NCI-H2029 (cell line): Measurements from ENCODE around the gene STK25.
A peak's percentile ranks its signal among the peaks of the same experiment; 100 is the strongest.
"Not testable (repeated sequence)": the region's sequence is repeated elsewhere in the genome, so short reads cannot be mapped to it uniquely, and the experiment has no call there.

Experiments used
- DNase-seq: peaks from one replicate; lab custom pipeline; 2025; lab: John Stamatoyannopoulos, UW

STK25 gene

DNA sequence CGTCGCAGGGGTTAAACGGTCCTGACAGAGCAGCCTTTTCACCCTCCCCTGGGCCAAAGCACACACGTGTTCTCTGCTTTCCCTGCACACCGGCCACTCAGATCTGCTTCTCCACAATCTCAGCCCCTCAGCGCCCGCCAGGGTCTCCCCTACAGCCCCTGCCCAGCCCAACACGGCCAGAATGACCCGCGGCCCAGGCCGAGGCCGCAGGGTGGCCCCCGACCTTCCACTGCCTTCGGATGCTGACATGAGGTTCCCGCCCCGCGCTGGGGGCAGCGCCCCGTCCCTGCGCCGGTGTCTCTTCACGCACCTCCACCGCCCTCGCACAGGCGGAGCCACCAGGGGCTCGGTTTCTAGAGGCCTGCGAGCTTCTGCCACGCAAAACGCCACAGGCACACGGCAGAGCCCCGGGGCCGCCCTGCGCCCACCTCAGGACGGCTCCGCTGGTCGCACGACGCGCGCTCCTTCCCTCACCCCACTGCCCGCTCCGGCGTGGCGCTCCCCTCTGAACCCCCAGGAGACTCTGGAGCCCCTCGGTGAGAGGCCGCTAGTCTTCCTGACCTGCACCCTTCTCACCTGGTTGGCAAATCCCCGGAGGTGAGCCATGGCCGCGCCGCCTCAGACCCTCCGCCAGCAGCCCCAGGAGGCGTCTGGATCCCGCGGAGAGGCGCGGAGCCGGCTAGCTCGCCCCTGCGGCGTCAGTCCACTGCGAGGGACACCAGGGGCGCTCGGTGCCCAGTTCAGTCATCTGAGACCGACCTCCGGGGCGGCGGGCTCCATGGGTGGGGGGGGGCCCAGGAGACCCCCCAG is 749 bp downstream of the STK25 start:
- DNase-seq: peak; percentile 15

DNA sequence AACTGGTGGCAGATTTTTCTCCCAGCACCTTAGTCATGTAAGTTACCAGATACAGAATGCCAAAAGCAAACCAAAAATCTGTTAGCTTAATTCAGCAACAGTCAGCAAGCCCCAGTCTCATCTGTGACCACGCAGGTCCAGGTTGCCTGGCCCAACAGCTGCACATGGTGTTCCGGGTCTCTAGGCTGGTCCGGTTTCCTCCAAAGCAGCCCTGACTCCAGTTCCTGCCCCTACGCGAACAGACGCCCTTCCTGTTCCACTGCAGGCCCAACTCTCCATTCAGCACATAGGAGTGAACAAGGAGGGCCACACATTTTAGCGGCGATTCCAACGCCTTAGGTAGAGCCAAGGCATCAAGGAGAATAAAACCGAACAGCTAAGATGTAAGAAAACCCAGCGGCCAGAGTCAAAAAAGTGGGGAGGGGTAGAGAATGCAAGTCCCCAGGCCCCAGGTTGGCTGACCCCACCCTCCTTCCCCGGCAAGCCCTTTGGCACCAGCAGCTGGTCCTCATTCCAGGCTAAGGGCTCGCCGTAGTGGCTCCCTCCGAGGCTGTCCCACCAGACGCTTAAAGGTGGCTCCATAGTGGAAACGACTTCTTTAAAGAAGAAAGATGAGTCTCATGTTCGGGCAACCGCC is 1.5 kb downstream of the STK25 start:
- DNase-seq: no peak

DNA sequence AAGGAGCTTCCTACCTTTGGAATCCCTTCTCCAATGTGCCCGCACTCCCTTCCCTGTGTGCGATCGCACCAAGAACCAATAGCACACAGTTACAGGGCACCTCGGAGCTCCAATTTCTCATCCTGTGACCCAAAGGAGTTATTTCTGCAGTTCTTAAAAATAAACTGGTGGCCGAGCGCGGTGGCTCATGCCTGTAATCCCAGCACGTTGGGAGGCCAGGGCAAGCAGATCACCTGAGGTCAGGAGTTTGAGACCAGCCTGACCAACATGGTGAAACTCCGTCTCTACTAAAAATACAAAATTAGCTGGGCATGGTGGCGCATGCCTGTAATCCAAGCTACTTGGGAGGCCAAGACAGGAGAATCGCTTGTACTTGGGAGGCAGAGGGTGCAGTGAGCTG is 2.1 kb downstream of the STK25 start:
- DNase-seq: not testable (repeated sequence)

DNA sequence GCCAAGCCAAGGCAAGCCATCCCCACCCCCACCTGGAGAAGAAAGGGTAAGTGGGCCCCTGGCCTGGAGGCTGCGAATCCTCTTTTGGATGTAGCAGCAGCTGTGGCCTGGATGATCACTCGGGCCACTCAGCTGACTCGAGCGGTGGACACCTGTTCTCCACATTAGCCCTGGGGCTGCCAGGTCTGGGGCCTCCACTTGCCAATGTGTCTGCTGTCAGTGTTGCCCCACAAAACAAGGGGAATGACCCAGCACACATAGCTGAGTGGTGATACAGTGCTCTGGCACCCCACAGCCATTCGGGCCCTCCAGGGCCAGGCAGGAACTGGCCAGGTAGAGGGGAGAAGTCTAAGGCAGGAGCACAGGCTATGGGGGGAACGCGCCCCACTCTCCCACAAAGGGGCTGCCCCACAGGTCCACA is 2.6 kb downstream of the STK25 start:
- DNase-seq: no peak

DNA sequence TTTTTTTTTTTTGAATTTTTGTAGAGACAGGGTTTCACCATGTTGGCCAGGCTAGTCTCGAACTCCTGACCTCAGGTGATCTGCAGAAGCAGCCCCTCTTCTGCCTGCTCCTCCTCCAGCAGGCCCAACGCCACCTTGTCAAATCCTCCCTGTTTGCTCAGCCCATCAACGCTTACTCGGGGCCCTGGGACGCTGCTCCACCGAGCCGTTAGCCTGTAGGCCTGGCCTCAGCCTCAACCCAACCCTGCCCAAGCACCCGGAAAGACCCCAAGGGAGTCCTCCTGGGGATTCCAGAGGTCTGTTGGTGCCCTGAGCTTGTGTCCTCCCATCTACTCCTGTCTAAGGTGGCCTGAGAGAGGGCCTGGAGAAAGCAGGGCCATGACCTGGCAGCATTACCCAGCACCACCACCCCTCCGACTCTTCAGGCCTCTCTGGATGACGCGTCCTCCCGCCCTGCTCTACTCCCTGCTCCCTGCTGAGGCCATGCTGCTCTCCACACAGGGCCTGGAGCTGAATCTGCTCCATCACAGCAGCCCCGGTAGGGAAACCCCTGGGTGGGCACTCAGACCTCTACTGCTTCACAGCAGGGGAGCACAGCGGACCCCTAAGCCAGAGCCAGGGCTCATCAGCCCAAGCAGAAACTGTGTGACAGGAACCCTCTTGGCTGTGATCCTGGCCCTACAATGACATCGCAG is 3.2 kb downstream of the STK25 start:
- no peak for DNase-seq

DNA sequence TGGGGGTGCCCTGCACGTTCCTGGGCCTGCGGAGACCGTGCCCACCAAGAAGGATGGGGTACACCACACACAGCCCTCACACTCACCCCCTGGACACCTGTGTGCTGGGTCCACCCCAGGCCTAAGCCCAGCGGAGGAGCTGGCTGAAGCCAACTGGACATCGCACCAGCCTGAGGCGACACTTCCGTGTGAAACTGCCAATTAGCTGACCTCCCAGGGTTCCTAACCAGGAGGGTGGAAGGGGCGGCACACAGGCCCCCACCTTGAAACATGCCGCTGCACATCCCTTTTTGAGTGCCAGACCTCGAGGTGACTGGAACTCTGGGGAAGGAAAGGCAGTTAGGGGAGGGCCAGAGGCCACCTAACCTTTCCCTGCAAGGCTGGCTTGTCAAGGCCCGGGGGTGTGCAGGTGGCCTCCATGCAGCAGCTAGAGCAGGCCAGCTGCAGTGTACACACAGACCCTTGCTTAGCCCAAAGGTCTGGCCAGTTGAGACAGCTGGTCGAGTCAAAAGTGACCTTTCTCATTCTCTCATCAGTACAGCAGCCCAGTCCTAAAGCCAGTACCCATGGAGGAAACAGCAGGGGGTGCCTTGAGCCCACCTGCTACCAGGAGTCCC is 4.5 kb downstream of the STK25 start:
- DNase-seq: no peak

DNA sequence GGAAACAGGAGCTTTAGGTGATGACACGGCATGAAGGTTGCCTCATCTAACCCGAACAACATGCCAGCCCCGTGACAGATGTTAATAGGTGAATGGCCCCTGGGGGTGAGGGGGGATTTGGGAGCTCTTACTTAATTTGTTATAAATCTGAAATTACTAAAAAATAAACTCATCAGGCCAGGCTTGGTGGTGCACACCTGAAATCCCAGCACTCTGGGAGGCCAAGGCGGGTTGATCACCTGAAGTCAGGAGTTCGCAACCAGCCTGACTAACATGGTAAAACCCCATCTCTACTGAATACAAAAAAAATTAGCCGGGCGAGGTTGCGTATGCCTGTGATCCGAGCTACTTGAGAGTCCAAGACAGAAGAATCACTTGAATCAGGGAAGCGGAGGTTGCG is 6.1 kb downstream of the STK25 start:
- no peak for DNase-seq

DNA sequence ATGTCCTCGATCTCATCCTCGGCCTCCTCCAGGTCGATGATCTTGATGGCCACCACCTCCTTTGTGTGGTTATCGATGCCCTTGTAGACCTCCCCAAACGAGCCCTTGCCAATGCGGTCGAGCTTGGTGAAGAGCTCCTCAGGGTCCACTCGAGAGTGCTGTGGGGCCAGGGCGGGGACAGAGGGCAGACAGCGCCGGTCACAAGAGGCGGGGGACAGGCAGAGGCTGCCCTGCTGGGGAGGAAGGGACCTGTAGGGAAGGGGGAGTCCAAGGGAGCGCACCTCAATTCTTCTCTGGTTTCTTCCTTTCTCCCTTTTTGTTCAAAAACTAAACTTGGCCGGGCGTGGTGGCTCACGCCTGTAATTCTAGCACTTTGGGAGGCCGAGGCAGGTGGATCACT is 6.8 kb downstream of the STK25 start:
- DNase-seq: no peak

DNA sequence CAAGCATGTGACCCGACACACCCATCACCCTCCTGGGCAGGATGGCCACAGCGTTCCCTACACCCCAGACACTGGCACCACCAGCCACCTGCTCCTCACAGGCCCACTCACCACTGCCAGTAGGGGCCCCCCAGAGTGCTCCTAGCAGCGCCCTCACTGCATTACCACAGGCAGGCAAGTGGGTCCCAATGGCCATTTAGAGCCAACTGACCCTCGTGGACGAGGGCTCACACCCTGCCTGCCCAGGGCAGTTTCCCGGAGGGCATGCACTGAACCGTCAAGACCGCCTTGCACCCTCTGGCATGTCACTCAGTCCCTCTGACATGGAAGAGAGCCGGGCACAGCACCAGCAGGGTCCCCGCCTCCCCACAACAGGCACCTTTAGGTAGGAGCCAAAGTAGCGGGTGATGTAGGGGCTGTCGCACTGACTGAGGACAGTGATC is 7.3 kb downstream of the STK25 start:
- DNase-seq: no peak

DNA sequence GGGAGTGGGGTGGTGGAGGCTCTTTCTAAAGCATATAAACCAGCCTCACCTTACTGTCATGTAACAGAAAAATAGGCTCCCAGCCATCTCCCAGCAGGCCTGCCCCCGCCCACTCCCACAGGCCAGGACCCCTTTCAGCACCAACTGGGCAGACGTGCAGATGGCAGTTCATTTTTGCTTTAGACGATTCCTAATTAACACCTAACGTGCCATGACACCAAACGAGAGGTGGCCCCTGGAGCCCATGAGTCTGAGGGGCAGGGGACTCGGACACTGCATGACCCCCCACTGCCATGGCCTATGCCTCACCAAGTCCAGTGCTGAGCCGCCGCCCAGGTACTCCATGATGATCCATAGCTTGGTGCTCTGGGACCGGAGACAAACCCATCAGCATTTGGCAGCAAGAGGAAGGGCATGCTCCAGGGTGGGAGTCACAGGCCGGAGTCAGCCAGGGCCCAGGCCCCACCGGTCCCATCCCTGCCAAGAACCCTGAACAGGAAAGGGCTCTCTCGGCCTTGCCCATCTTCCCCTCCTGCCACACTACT is 7.9 kb downstream of the STK25 start:
- DNase-seq: no peak

DNA sequence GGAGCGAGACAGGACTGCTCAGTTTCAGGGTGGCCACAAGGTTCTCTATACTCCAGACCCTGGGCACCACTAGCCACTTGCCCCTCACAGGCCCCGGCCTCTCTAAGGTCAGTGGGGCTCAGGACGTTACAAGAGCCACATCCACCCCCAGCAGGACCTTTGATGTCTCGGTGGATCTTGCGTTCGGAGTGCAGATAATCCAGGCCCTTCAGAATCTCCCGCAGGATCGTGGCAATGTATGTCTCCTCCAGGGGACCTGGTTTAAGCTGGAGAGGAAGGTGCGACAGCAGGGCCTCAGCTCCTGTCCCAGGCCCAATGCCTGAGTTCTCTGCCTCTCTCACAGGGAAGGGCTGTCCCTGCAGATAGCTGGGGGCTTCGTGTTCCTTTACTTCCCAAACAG is 8.4 kb downstream of the STK25 start:
- no peak for DNase-seq

DNA sequence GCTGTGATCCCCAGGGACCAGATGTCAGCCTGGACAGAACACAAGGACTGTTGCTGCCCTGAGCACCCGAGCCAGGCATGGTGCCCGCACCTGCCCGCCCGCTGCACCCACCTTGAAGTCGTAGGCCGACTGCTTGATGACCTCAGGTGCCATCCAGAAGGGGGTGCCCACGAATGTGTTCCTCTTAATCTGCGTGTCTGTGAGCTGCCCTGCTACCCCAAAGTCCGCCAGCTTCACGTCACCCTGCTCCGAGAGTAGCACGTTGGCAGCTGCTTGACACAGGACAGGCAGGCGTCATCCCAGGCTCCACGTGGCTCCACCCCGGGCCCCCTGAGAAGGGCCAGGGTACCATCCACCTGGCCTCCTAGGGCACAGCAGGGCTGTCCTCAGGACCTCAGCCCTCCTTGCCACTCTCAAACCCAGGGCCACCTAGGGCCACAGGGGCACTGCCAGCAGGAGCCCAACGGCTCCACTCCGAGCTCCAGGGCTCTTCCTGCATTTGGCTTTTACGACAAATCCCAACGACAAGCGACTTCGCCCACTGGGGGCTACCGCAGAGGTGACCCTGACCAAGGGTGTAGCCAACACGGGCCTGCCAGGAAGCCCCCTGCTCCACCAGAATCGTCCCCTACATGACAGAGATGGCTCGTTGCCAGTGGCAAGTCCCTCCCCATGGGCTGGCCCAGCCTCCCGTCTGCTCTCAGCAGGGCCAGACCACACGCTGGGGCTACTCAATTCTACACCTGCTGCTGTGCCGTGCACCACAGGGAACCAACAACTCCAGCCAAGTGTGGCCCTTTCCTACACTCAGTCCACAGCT is 9.0 kb downstream of the STK25 start:
- DNase-seq: peak; percentile 43

DNA sequence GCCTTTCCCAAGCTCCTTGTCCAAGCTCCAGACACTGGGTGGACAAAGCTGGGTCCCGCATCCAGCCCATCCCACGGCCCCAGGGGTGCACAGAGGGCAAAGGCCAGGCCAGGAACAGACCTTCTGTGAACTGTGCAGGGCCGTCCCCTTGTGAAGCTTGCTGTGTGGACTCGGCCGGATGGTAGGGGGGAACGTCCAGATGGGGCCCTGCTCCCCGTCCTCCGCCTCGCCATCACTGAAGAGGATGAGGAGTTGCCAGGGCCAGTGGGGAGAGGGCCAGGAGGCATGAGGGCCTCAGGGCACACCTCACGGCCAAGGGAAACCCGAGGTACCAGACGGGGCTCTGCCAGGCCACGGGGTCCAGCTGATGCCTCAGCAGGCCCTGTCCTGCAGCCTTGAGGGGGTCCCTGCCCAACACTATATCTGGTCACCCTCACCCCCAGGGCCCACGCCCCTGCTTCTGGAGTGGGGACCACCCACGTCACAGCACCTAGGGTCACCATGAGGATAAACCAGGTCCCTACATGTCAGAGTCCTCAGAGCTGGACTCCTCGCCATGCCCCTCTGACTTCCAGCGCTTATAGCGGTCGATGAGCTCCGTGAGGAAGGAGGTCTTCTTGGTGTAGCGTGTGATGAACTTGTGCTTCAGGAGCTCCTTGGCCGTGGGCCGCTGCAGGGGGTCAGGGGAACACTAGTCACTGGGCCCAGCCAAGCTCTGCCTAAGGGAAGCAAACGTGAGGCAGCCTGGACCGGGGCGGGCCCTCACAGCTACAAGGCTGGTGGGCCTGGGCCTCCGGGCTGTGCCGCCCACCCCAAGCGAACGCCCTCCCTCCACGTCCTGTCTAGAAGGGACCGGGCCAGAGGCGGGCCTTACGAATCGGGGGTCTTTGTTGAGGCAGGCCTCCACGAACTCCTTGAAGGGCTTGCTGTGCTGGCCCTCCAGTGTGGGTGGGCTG is 10.0 kb downstream of the STK25 start:
- no peak for DNase-seq

DNA sequence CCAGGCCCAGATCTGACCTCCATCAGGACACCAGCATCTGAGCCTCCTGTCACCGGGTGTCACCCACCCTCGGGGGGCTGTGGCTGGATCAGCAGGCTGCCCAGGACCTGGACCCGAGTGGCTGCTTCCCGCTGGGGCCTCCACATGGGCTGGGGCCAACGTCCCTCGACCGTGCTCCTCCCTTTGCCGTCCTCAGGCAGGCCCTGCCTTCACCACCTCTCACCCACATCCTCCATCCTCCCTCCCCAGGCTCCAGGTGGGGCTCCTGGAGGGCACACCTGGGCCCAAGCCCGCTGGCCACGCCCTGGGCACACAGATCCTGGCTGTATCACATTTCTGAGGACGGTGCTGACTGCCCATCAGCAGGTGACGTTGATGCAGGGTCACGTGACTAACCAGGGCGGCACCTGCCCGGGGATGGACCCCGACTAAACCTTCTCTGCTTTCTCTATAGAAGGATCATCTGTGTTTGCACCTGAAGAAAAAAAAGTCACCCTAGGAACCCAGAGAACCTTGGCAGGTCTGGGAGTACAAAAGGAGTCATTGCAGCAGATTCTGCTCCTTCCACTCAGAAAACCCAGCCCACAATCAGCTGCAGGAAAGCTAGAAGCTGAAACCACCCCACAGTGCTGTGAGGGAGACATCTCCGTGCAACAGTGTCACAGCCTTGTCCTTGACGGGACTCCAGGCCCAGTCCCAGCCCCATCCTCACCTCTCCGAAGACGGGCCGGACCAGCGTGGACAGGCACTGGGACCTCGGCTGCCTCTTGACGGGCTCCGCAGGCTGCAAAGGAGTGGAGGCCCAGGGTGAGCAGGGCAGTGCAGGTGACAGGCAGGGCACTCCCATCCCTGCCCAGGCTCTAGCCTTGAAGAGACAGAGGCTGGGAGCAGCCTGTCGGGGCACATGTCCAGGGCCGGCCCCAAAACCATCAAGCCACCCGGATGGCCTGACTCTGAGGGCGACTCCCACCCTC is 11.2 kb downstream of the STK25 start:
- DNase-seq: peak; percentile 88

DNA sequence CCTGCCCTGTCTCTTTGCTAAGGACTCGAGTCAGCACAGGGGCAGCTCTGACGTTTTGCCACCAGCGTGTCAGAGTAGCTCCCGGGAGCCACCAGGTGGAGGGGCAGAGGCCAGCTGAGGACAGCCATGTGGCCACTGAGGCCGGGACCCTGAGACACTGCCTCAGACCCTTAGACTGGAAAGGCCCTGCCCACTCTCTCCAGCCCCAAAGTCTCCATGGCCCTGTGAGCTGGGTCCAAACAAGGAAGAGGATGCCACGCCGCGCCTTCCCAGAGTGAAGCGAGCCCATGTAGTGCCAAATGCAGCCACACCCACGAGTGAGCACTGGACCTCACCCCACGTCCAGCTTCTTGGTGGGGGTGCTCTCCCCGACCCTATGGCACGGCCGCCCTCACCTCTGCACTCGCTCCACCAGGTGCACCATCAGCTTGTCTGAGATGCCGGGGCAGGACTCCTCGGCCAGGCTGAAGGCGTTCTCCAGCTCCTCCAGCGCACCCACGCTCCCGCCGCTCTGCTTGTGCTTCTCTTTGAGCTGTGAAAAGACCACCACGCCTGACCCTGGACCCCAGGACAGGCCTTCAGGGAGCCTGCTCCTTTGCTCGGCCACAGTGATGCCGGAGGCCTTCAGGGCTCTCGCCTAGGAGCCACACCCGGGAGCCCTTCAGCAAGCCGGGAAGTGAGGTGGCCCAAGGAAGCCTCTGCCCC is 12.2 kb downstream of the STK25 start:
- DNase-seq: no peak

DNA sequence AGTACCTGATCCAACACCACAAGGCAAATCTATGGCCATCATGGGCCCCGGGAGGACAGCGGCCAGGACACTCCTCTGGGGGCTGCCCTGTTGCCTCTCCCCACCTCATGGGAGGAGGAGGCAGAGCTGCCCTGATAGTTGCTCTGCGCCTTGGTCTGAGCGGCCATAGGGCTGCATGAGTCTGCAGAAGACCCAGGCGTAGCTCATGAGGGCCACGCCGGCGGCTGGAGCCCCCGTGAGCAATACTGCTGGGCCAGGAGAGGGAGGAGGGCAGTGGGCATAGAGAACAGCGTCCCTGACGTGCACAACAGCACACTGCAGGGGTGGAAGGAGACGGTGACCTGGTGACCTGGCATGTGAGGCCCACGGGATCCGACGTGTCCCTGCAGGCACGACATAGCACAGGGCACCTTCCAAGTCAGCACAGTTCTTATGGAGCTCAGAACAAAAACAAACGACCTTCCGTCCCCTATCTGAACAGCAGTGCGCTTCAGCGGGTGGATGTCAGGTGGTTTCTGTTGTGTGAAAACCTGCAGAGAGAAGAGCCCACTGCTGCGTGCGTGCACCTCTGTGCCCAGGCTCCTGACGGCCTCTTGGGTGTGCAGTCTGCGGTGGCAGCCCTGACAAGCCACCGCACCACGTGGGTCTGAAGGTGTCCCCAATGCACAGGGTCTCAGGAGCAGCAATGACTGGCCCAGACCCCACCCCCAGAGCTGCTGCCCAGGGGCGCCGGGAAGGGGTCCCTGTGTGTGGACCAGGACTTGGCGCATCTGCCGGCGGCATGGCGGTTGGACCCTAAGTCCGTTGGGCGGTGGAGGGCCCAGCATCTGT is 13.0 kb downstream of the STK25 start:
- no peak for DNase-seq

DNA sequence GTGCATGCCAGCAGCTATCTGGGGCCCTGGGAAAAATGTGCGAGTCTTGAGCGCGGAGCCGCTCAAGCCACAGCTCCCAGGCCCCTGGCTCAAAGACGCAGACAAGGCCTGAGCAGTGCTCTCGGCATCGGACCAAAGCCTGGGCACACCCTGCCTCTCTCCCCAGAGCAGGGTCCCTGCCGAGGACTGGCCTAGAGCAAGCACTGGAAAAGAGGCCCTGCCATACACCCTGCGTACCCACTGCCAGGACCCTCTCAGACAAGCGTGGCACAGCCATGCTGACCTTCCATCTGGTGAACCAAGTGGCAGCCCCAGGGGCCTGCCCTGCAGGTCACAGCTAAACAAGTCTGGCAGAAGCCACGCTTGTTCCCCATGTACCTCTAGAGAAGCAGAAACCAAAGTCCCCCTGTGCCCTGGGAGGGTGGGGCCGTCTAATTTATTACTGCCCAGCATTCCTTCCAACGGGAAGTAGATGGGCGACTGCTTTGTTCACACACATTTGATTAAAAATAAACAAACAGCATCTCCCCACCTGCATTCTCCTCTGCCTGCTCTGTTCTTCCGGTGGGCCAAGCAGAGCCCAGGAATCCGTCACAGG is 14.0 kb downstream of the STK25 start:
- no peak for DNase-seq
